ENCODE results near the gene ANKS6. TPM values are rescaled to one million over a fixed set of nuclear protein-coding genes. Genes with fewer than 3 reads are reported as not detected.

ANKS6 gene
- total and polyA plus RNA-seq, 2 donors: 8.8 to 18.3 TPM

DNA sequence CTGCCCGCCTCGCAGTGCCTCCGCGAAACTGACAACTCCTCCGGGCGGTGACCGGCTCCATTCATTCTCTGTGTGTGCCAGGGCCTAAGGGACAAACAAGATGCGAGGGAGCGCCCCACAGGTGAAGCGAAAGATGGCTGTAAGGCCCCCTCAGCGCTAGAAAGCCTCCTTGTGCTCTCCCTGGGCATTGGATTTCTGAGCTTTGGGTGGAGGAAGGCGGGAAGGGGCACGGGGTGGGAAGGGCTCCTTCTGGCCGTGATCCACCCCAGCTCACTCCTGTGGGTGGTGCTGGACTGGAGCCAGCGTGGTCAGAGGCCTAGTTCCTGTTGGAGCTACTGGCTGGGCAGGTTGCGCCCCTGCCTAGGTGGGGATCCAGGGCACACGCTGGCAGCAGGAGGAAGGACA, 12.1 kb upstream of the ANKS6 start:
- WGBS: 41% methylated on average over 17 of the region's 17 CpGs
- H3K4me1 ChIP-seq (ENCODE audit: insufficient read depth): peaks cover 2% of the 10 kb centered on the region

DNA sequence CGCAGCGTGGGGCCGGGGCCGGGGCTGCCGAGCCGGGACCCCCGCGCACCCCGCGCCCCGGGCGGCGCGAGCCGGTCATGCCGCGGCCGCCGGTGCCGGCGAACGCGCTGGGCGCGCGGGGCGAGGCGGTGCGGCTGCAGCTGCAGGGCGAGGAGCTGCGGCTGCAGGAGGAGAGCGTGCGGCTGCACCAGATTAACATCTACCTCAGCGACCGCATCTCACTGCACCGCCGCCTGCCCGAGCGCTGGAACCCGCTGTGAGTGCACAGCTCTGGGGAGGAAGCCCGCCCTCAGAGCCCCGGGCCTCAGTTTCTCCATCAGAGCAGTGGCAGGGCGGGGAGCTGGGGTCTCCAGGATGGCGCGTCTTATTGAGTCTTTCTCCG, 11.4 kb upstream of the ANKS6 start:
- no peak for DNase-seq (ENCODE audit: extremely low spot score)
- Histone ChIP-seq H3K4me3 (ENCODE audit: low read depth, low read length) (peak overlapping the region; percentile 90), H3K36me3 (ENCODE audit: insufficient read depth) (no peaks in the 10 kb centered on the region), H3K27ac (ENCODE audit: low read depth) (no peak overlapping the region), H3K4me1 (ENCODE audit: insufficient read depth) (peaks cover 2% of the 10 kb centered on the region)
- WGBS: 1% methylated on average over 46 of the region's 46 CpGs

More for the DNA sequence above, 12.1 kb upstream of the ANKS6 start:
- H3K36me3 ChIP-seq (ENCODE audit: insufficient read depth): no peaks in the 10 kb centered on the region
- H3K4me3 ChIP-seq (ENCODE audit: low read depth, low read length): peak overlapping the region; percentile 90
- DNase-seq (ENCODE audit: extremely low spot score): no peak
- no peak overlapping the region for H3K27ac ChIP-seq (ENCODE audit: low read depth)

DNA sequence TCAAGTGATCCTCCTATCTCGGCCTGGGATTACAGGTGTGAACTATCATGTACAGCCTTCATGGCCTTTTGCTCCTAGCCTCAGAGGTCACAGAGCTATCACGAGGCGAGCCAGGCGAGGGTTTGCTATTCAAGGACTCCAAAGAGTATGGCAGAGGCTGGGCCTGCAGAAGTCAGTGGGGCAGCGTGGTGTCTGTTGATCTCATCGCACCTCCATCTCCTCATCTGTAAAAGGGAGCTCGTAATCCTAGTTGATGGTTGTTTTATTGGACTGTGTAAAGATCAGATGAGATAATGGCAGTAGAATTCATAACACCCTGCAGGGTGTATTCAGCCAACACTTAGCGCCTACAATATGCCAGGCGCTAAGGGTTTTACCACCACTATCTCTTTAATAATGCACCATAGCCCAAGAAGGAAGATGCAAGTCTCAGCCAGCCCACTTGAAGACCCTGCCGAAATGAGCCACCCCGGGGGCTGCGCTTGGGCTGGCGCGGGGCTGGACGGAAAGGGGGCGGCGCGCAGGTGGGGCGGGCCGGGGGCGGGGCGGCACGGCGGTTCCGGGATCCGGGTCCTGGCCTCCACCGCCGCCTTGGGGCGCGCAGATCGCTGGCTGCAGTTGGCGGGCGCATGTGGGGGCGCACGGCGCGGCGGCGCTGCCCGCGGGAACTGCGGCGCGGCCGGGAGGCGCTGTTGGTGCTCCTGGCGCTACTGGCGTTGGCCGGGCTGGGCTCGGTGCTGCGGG, 10.9 kb upstream of the ANKS6 start, which contains the start of gene GALNT12:
GALNT12 (plus strand) TSS at position 601 of the 744 bp plus-strand sequence; CDS start at position 630, 29 bp downstream.
- Histone ChIP-seq H3K4me3 (ENCODE audit: low read depth, low read length) (peak within 1 kb of the TSS; percentile 90), H3K4me1 (ENCODE audit: insufficient read depth) (peaks cover 2% of the 10 kb centered on the region), H3K36me3 (ENCODE audit: insufficient read depth) (no peaks in the 10 kb centered on the region), H3K27ac (ENCODE audit: low read depth) (no peak within 1 kb of the TSS)
- WGBS: 5% methylated on average over 51 of the region's 51 CpGs
- no peak for DNase-seq (ENCODE audit: extremely low spot score)

DNA sequence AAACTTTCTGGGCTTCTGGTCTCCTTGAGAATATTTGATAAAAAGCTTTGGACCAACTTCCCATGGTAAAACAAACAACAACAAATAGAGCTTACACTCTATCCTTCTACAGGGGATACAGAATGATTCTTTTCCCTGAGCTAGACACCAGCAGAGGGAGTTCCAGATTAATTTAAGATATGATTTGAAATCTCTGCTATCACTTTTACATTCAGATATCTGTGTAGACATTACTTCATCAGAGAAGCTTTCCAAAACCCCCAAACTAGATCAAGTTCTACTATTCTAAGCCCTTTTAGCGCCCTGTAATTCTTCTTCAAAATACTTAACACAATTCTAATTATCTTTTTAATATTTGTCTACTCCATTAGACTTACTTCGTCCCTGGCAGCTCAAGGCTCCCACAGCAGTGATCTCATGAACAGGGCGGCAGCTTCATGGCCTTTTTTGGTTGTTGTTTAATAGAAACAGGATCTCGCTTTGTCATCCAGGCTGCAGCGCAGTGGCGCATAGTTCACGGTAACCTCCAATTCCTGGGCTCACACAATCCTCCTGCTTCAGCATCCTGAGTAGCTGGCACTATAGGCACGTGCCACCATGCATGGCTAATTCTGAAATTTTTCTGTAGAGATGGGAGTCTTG, 10.2 kb upstream of the ANKS6 start:
- H3K4me1 ChIP-seq (ENCODE audit: insufficient read depth): peaks cover 2% of the 10 kb centered on the region
- no peaks in the 10 kb centered on the region for H3K36me3 ChIP-seq (ENCODE audit: insufficient read depth)
- 36% methylated on average over 8 of the region's 8 CpGs for WGBS
- no peak overlapping the region for H3K4me3 ChIP-seq (ENCODE audit: low read depth, low read length)
- H3K27ac ChIP-seq (ENCODE audit: low read depth): no peak overlapping the region
- no peak for DNase-seq (ENCODE audit: extremely low spot score)

DNA sequence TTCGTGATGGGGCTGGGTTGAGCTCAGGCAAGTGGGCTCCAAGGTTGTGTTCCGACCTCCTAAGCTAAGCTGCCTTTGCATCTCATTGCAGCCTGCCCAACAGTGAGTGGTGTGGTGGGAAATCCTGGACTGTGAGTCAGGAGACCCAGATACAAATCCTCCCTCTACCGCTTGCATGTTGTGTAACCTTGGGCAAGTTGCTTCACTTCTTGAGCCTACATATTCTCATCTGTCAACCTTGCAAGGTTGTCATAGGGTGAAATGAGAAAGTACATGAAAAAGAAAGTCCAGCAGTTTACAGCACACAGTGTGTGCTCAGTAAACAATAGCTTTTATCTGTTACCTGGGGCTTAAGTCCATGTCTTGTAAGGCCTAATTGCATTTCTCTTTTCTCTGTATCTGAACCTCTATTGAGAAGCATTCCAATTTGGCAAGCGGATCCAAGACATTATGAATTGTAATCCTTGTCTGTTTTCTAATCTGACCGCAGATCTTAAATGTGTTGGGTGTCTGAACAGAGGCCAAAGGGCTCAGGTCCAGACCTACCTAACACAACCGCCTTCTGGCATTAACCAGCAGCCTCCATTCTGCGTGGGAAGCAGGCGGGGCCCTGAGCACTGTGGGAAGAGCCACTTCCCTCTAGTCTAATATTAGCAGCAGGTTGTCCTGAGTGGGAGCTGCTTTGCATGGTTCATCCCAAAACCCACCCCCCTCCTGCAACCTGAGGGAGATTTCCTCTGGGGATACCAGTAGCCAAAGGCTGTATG, 9.3 kb upstream of the ANKS6 start:
- DNase-seq (ENCODE audit: extremely low spot score): no peak
- no peak overlapping the region for H3K27ac ChIP-seq (ENCODE audit: low read depth)
- H3K36me3 ChIP-seq (ENCODE audit: insufficient read depth): no peaks in the 10 kb centered on the region
- 56% methylated on average over 8 of the region's 8 CpGs for WGBS
- H3K4me1 ChIP-seq (ENCODE audit: insufficient read depth): peaks cover 2% of the 10 kb centered on the region
- no peak overlapping the region for H3K4me3 ChIP-seq (ENCODE audit: low read depth, low read length)

DNA sequence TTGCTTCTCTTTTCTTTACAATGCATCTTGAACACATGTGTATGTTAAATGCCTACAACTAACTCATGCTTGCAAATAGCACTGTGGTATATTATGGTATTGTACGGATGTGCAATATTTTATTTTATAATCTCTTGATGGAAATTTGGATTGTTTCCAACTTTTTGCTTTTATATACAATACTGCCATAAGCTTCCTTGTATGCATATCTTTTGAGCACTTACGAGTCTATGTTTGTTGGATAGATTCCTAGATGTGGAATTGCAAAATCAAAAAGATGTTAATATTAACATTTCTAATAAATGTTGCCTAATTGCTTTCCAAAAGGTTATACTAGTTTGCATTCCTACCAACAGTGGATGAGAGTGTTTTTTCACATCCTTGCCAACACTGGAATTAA, 7.7 kb upstream of the ANKS6 start:
- no peak for DNase-seq (ENCODE audit: extremely low spot score)
- H3K4me3 ChIP-seq (ENCODE audit: low read depth, low read length): no peak overlapping the region
- WGBS: 14% methylated on average over 2 of the region's 2 CpGs
- H3K4me1 ChIP-seq (ENCODE audit: insufficient read depth): peaks cover 2% of the 10 kb centered on the region
- H3K36me3 ChIP-seq (ENCODE audit: insufficient read depth): no peaks in the 10 kb centered on the region
- H3K27ac ChIP-seq (ENCODE audit: low read depth): no peak overlapping the region

DNA sequence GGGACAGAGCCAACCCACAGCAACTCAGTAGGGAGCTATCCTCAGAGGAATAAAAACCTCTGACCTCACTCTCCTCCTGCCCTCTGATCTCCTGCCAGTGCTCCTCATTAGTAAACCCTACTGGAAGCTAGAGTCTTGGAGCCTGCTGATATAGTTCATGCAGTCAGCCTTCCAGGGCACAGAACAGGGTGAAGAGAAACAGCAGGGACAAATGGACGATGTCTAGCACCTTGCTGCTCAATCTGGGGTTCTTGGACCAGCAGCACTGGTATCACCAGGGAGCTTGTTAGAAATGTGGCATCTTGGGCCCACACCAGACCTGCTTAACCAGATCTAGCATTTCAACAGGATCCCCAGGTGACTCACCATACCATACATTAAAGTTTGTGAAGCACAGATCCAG, 5.6 kb upstream of the ANKS6 start:
- WGBS: 80% methylated on average over 1 of the region's 1 CpG
- no peaks in the 10 kb centered on the region for H3K4me1 ChIP-seq (ENCODE audit: insufficient read depth)
- no peak overlapping the region for H3K27ac ChIP-seq (ENCODE audit: low read depth)
- no peak for DNase-seq (ENCODE audit: extremely low spot score)
- no peak overlapping the region for H3K4me3 ChIP-seq (ENCODE audit: low read depth, low read length)
- no peaks in the 10 kb centered on the region for H3K36me3 ChIP-seq (ENCODE audit: insufficient read depth)

DNA sequence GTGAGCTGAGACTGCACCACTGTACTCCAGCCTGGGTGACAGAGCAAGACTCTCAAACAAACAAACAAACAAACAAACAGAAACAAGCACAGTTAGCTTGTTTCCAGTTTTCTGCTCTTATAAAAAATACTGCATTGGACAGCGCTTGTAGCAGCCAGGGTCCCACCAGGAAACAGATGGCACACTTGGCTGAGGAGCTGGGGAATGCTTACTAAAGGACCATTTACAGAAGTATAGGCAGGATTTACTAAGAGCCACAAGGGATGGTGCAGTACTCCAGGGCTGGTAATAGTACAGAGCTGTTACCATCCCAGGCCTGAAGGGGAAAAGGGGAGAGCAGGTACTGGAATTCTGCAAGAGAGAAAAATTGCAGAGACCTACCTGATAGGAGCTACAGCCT, 5.2 kb upstream of the ANKS6 start:
- no peaks in the 10 kb centered on the region for H3K36me3 ChIP-seq (ENCODE audit: insufficient read depth)
- no peak overlapping the region for H3K27ac ChIP-seq (ENCODE audit: low read depth)
- WGBS: 92% methylated on average over 1 of the region's 1 CpG
- no peak for DNase-seq (ENCODE audit: extremely low spot score)
- H3K4me3 ChIP-seq (ENCODE audit: low read depth, low read length): no peak overlapping the region
- H3K4me1 ChIP-seq (ENCODE audit: insufficient read depth): no peaks in the 10 kb centered on the region

DNA sequence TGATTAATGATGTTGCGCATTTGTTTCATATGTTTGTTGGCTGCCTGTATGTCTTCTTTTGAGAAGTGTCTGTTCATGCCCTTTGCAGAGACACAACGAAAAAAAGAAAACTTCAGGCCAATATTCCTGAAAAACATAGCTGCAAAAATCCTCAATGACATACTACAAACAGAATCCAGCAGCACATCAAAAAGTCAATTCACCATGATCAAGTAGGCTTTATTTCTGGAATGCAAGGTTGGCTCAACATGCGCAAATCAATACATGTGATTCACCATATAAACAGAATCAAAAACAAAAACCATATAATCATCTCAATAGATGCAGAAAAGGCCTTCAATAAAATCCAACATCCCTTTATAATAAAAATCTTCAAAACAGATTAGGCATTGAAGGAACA, 1.9 kb upstream of the ANKS6 start:
- no peak overlapping the region for H3K27ac ChIP-seq (ENCODE audit: low read depth)
- DNase-seq (ENCODE audit: extremely low spot score): no peak
- H3K4me1 ChIP-seq (ENCODE audit: insufficient read depth): no peaks in the 10 kb centered on the region
- 97% methylated on average over 3 of the region's 3 CpGs for WGBS
- H3K36me3 ChIP-seq (ENCODE audit: insufficient read depth): no peaks in the 10 kb centered on the region
- H3K4me3 ChIP-seq (ENCODE audit: low read depth, low read length): no peak overlapping the region

DNA sequence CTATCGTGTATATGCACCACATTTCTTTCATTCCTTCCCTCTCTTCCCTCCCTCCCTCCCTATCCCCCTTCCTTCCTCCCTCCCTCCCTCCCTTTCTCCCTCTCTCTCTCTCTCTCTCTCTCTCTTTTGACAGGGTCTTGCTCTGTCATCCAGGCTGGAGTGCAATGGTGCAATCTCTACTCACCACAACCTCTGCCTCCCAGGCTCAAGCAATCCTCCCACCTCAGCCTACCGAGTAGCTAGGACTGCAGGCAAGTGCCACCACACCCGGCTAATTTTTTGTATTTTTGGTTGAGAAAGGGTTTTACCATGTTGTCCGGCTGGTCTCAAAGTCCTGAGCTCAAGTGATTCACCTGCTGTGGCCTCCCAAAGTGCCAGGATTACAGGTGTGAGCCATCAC, 1.1 kb upstream of the ANKS6 start:
- DNase-seq (ENCODE audit: extremely low spot score): no peak
- Histone ChIP-seq H3K4me3 (ENCODE audit: low read depth, low read length) (no peak overlapping the region), H3K27ac (ENCODE audit: low read depth) (no peak overlapping the region), H3K4me1 (ENCODE audit: insufficient read depth) (no peaks in the 10 kb centered on the region), H3K36me3 (ENCODE audit: insufficient read depth) (no peaks in the 10 kb centered on the region)
- whole genome bisulfite sequencing: 85% methylated on average over 4 of the region's 4 CpGs

DNA sequence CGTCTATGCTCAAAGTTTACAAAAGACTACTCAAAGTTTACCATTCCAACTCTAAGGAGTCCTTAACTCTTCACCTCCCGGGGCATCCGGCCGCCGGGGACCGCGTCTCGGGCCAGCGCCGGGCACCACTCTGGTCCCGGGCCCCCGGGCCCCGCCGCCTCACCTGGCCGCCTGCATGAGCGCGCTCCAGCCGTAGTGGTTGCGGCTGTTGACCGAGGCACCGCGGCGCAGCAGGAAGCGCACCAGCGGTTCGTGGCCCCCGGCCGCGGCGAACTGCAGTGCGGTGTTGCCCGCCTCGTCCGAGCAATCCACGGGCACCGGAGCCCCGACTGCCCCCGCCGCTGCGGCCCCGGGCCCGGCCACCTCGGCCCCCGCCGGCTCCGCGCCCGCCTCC, 388 bp downstream of the ANKS6 start:
- no peak for DNase-seq (ENCODE audit: extremely low spot score)
- Histone ChIP-seq H3K4me3 (ENCODE audit: low read depth, low read length) (peak overlapping the region; percentile 83), H3K4me1 (ENCODE audit: insufficient read depth) (no peaks in the 10 kb centered on the region), H3K27ac (ENCODE audit: low read depth) (no peak overlapping the region), H3K36me3 (ENCODE audit: insufficient read depth) (no peaks in the 10 kb centered on the region)
- under 1% methylated on average over 48 of the region's 48 CpGs for WGBS

DNA sequence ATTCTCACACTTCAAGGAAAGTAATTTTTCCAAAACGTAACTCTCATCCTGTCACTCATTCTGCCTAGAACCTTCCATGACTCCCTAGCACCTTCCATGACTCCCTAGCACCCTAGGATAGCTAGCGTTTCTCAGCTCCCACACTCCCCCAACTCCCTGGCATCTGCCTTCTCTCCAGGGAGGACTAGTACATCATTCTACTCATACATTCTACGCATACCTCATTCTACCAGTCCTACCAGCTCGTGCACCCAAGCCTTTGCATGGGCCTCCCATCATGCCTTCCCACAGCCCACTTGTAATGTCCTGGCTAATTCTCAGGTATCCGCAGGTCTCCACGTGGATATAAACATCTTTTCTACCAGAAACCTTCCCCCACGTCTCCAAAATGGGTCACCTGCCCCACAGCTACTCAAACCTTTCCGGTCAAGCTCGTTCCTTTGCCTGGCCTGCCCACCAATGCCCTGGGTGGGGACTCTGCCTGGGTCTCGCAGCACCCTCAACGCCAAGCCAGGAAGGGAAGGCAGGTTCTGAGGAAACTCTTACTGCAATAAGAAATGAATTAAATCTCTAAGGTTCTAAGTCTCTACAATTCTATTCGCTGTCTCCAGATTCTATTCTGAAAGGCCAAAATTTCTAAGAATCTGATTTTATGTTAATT, 930 bp downstream of the ANKS6 start:
- Histone ChIP-seq H3K27ac (ENCODE audit: low read depth) (no peak overlapping the region), H3K4me3 (ENCODE audit: low read depth, low read length) (peak overlapping the region; percentile 83), H3K4me1 (ENCODE audit: insufficient read depth) (no peaks in the 10 kb centered on the region), H3K36me3 (ENCODE audit: insufficient read depth) (no peaks in the 10 kb centered on the region)
- WGBS: 45% methylated on average over 12 of the region's 12 CpGs
- no peak for DNase-seq (ENCODE audit: extremely low spot score)

DNA sequence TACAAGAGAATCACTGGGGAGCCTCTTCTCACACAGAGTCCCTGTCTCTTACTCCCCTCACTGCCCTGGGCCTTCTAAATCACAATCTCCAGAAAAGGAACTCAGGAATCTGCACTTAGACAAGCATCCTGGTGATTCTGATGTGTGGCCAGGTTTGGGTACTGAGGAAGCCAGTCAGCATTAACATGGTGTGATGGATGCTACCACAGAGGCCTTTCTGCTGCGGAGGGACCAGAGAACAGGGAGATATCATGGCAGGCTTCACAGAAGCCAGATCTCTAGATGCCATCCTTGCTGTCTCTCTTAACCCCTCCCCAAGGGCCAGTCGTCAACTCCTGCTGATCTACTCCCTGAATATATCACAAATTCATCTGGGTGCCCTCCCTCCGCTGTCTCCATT, 1.6 kb downstream of the ANKS6 start:
- Histone ChIP-seq H3K36me3 (ENCODE audit: insufficient read depth) (no peaks in the 10 kb centered on the region), H3K4me3 (ENCODE audit: low read depth, low read length) (no peak overlapping the region), H3K27ac (ENCODE audit: low read depth) (no peak overlapping the region), H3K4me1 (ENCODE audit: insufficient read depth) (no peaks in the 10 kb centered on the region)
- WGBS: 85% methylated on average over 3 of the region's 3 CpGs
- no peak for DNase-seq (ENCODE audit: extremely low spot score)

All from urinary bladder (tissue), 4 donors.